Muscle of back (tissue), 11 donors: ENCODE results near the gene SF1. TPM values are rescaled to one million over a fixed set of nuclear protein-coding genes. Genes with fewer than 3 reads are reported as not detected.

Experiments
- DNase-seq, 3 donors: peaks; one replicate each; pipeline versions ENCODE4 v3.0.0 to v3.0.0-alpha.2; 2013
- polyA plus RNA-seq, 10 donors: library from polyadenylated mRNA; unstranded; fragments of 120-200 nt; gene quantifications; one replicate each; pipeline ENCODE4 v1.2.1, GENCODE V29; 2013; ENCODE audit not compliant: insufficient read length in 10 of 10

The SF1 gene
- polyA plus RNA-seq, 10 donors = 158 to 288 (median 220) TPM

GRCh38 chr11:64746486-64746885 lies 31.9 kb downstream of the SF1 start:
- no peak for DNase-seq

GRCh38 chr11:64745521-64746328 lies 32.6 kb downstream of the SF1 start:
- DNase-seq = peak; percentile 69 to 82 (median 80)

- DNase-seq = peak in 2 of 3 donors; percentile 55 to 69
Observed at GRCh38 chr11:64745189-64745520, 33.2 kb downstream of the SF1 start.

GRCh38 chr11:64744544-64745188 lies 33.7 kb downstream of the SF1 start:
- no peak for DNase-seq

- peak in 2 of 3 donors; percentile 54 to 79 for DNase-seq
Observed at GRCh38 chr11:64743591-64744543, 34.5 kb downstream of the SF1 start, which contains the start of gene RASGRP2. RASGRP2 (minus strand) TSS chr11:64744142; CDS start chr11:64742866, 1,276 bp downstream.

- DNase-seq = peak in 2 of 3 donors; percentile 40 to 67
Observed at GRCh38 chr11:64742889-64743590, 35.3 kb downstream of the SF1 start.

GRCh38 chr11:64742087-64742888 lies 36.1 kb downstream of the SF1 start:
- no peak for DNase-seq

- DNase-seq = no peak
Observed at GRCh38 chr11:64741375-64742086, 36.8 kb downstream of the SF1 start.

GRCh38 chr11:64739871-64740270 lies 38.5 kb downstream of the SF1 start:
- no peak for DNase-seq

- no peak for DNase-seq
Observed at GRCh38 chr11:64736654-64737053, 41.7 kb downstream of the SF1 start.

- no peak for DNase-seq
Observed at GRCh38 chr11:64735725-64736259, 42.5 kb downstream of the SF1 start.

- no peak for DNase-seq
Observed at GRCh38 chr11:64734811-64735724, 43.3 kb downstream of the SF1 start.

- DNase-seq = no peak
Observed at GRCh38 chr11:64731601-64732000, 46.7 kb downstream of the SF1 start.

GRCh38 chr11:64729851-64730382 lies 48.4 kb downstream of the SF1 start:
- DNase-seq = no peak

GRCh38 chr11:64728757-64729365 lies 49.5 kb downstream of the SF1 start:
- DNase-seq = no peak

- no peak for DNase-seq
Observed at GRCh38 chr11:64726867-64727530, 51.3 kb downstream of the SF1 start.

- DNase-seq = no peak
Observed at GRCh38 chr11:64726211-64726641, 52.1 kb downstream of the SF1 start.
